HG03520 (cell line): ENCODE results near the gene BID.
"Not testable (repeated sequence)": the region's sequence is repeated elsewhere in the genome, so short reads cannot be mapped to it uniquely, and the experiment has no call there.

Experiments used
- ATAC-seq: cut with Tn5 transposase; IDR thresholded peaks from one replicate; pipeline ENCODE4 v1.9.1; 2021; ENCODE audit warnings: mild to moderate bottlenecking, moderate library complexity; ENCODE audit not compliant: unreplicated experiment

Gene BID

DNA sequence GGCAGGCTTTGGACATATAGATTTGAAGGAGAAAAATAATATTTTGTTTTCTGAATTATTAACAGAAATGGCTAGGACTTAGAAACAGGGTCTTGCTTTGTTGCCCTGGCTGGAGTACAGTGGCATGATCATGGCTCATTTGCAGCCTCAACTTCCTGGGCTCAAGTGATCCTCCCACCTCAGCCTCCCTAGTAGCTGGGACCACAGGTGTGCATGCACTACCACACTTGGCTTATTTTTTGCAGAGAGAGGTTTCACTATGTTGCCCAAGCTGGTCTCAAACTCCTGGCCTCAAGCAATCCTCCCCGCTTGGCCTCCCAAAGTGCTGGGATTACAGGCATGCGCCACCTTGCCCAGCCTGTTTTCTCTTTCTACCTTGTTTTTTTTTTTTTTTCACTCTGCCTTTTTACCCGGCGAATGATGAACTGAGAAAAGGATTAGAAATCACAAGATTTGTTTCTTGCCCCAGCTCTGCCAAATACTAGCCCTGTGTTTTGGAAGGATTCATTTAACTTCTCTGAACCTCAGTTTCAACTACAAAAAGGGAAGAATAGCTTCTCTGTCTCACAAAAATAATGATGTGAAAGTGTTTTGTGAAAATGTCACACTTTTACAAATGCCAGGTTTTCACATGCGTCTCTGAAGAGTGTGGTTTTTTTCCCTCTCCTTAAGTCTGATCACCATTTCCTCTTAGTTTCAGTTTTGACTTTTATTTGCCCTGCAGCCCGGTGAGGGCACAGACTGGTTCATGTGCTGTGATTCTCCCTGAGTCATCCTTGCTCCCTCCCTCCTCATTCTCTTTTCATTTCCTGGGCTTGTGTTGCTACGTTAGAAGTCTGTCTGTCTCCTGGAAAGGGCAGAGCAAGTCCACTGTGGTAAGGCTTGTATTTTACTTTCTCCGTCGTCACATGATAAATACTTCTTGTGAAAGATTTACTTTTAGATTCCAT lies 68.0 kb downstream of the BID start:
- ATAC-seq, result peak; percentile 60

DNA sequence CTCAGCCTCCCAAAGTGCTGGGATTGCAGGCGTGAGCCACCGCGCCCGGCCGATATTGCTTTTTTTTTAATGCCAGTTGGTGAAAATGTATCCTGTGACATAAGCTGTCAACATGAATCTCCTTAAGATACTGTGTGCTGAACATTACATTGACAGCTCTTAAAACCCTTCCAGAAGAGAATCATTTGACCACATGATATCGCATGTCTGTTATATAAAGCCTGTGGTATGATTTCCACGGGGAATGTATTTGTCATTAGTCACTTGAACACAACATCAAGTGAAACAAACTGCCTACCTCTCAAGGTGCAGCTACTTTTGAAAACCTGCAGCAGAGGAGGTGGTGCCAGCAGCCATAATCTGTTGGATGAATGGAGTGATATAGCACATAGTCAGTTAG lies 68.7 kb downstream of the BID start:
- no peak for ATAC-seq

DNA sequence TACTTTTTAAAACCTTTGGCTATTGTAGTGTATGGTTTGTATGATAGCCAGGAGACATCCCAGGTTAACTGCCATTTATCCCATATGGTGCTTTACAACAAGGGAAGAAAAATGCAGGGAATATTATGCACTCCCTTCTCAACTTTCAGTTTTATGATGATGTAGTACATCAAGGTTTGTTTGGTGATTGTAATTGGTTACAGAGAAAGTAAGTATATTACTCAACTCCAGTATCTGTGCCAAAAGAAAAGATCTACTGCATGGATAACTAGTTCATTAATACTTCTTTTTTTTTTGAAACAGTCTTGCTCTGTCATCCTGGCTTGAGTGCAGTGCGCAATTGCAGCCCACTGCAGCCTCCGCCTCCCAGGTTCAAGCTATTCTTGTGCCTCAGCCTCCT lies 70.5 kb downstream of the BID start:
- ATAC-seq, result no peak

DNA sequence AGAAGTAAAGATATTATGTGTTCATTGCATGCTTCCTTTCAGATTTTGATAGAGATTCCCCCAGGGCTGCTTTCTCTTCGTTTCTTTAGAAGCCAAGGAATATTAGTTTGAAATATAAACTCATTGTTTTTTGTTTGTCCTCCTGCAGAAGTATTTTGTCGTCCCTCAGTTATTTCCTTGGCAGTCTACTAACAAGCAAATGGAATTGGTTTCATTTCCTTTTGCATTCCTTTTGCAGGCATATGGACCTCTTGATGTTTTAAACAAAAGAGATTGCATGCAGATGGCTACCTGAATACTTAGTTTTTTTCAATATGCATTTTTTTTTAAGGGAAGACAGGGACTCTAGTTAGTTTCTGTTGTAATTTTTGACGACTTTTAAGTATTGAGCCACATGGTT lies 73.5 kb downstream of the BID start:
- ATAC-seq, result no peak

DNA sequence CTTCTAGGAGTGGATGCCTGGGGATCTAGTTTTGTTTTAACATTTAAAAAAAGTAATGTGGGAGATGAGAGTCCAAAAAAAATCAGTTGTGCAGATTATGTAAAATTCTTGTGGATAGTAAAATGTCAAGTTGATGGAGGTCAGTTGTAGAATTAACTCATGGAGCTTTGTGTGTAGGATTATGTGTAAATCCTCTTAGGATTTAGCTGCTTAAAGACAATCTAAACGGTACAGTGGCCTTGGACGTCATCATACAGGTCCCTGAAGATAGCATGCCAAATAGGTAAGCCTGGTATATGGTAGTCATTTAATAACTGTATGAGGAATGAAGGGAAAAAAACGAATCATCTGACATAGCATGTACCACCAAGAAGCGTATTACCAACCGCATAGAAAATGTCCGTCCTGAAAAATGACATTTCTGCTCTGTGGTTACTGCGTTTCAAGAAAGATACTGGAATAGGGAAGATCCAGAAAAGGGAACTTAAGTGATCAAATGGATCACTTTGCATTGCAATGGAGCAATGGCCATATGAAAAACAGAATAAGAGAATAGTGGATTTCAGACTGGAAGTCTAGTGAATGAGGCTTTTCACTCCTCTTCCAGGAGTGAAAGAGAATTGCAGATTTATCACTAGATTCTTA lies 74.5 kb downstream of the BID start:
- ATAC-seq, result no peak

DNA sequence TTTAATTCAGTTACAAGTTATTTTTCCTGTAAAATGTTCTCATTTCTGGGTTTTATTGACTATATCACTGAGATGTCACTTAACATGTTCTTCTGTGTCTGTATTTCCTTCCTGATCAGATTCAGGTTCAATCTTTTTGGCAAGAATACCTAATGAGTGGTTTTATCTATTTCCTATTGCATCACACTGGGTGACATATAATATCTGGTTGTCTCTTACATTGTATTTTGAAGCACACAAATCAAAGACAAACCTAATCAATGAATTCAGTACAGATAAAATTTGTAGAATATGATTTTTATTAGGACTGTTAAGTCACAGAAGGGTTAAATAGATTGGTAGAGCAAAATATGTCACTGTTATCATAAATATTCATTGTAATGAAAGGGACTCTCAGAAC lies 75.3 kb downstream of the BID start:
- no peak for ATAC-seq

DNA sequence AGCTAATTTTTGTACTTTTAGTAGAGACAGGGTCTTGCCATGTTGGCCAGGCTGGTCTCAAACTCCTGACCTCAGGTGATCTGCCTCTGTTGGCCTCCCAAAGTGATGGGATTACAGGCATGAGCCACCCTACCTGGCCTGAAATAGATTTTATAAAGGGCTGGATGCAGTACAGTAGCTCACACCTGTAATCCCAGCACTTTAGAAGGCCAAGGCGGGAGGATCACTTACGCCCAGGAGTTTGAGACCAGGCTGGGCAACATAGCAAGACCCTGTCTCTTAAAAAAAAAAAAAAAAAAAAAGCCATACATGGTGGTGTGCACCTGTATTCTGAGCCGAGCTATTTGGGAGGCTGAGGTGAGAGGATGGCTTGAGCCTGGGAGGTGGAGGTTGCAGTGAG lies 76.0 kb downstream of the BID start:
- not testable (repeated sequence) for ATAC-seq

DNA sequence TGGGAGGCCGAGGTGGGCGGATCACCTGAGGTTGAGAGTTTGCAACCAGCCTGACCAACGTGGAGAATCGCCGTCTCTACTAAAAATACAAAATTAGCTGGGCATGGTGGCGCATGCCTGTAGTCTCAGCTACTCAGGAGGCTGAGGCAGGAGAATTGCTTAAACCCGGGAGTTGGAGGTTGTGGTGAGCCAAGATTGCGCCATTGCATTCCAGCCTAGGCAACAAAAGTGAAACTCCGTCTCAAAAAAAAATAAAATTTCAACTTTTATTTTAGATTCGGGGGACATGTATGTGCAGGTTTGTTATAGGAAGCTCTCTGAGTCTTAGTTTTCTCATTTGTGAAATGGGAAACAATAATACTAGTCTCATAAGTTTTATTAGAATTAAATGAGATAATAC lies 77.1 kb downstream of the BID start:
- ATAC-seq, result not testable (repeated sequence)

DNA sequence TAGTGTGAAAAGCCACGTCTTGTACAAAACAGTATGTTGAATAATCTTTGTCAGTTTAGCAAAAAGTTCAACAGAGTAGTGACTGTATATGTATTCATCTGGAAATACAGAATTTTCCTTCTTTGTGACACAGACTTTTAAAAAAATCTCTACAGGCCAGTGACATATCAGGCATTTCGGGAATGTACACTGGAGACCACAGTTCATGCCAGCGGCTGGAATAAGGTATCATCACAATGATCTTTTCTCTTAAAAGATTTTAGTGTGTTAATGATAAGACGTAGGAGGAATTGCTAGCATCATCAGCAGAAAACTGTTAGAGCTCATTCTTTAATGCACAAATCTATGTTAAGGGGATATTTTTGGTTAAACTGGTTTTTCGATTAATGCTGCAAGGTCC lies 78.3 kb downstream of the BID start:
- ATAC-seq, result no peak

DNA sequence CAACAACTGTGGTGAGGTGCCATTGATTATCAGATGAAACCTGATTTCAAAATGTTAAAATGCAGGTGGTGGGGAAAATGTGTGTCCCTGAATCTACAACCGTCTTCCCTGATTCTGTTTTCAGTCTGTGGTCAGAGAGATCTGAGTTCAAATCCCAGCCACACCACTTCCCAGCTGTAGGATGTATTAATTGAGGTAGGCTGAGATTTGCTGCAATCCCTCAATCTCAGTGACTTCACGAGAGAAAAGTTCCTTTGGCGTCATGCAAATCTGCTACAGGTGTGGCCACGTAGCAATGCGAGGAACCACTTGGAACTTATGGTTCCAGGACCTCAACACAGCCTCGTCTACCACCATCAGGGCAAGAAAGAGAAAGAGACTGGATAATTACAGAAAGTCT lies 79.5 kb downstream of the BID start:
- no peak for ATAC-seq

DNA sequence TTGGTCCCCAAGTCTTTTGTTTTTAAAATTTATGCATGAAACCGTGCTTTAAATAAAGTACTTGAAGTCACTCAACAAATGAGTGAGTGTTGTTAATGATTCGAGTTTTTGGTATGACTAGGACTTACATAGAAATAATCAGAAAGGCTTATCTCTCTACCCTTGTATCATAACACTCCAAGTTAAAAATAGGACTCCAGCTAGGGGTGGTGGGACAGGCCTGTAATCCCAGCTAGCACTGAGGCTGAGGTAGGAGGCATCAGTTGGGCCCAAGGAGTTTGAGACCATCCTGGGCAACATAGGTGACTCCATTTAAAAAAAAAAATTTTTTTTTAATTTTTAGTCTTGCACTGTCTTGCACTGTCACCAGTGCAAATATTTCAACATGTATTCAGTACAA lies 80.1 kb downstream of the BID start:
- ATAC-seq, result no peak

DNA sequence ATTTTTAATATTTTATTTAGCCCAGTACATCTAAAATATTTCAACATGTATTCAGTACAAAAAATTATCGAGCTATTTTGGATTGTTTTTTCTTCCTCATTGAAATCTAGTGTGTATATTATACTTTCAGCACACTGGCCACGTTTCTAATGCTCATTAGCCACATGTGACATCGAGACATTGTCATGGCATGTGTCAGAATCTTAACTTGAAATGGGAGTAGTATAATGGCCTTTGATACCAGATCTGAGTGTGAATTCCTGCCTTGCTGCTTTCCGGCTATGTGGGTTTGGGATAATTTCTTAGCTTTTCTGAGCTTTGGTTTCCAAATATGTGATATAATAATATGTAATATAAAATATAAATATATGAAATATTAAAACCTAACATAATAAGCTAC lies 81.4 kb downstream of the BID start:
- ATAC-seq, result no peak

DNA sequence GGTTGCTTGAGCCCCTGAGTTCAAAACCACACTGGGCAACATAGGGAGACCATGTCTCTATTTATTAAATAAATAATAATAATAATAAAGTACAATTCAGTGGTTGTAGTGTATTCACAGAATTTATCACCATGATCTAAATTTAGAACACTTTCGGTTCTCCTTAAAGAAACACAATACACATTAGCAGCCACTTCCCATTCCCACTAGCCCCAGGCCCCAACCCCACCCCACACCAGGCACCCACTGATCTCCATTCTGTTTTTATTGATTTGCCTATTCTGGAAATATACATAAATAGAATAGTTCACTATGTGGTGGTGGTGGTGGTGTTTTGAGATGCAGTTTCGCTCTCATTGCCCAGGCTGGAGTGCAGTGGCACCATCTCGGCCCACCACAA lies 90.0 kb downstream of the BID start:
- ATAC-seq, result no peak
